Measurements from ENCODE around the gene MTRF1L. TPM values are rescaled to one million over a fixed set of nuclear protein-coding genes. Genes with fewer than 3 reads are reported as not detected.
"Not testable (repeated sequence)": the region's sequence is repeated elsewhere in the genome, so short reads cannot be mapped to it uniquely, and the experiment has no call there.

MTRF1L gene
- total RNA-seq, 1 experiment from 2014 or later, result 30.2 TPM

- DNase-seq (ENCODE audit: low spot score), result no peak
Measured at GRCh38 chr6:152969688-152970418, 32.7 kb downstream of the MTRF1L start.

- DNase-seq (ENCODE audit: low spot score), result not testable (repeated sequence)
Measured at GRCh38 chr6:152966168-152966894, 36.2 kb downstream of the MTRF1L start.

GRCh38 chr6:152959333-152959732, 43.2 kb downstream of the MTRF1L start:
- DNase-seq (ENCODE audit: low spot score), result no peak

GRCh38 chr6:152957796-152958195, 44.7 kb downstream of the MTRF1L start:
- DNase-seq (ENCODE audit: low spot score), result no peak

GRCh38 chr6:152954443-152954842, 48.1 kb downstream of the MTRF1L start:
- no peak for DNase-seq (ENCODE audit: low spot score)

- DNase-seq (ENCODE audit: low spot score), result peak; percentile 44
Measured at GRCh38 chr6:152952866-152953509, 49.5 kb downstream of the MTRF1L start.

GRCh38 chr6:152952045-152952444, 50.5 kb downstream of the MTRF1L start:
- peak; percentile 75 for DNase-seq (ENCODE audit: low spot score)

- no peak for DNase-seq (ENCODE audit: low spot score)
Measured at GRCh38 chr6:152950240-152950639, 52.3 kb downstream of the MTRF1L start.

GRCh38 chr6:152948150-152948768, 54.2 kb downstream of the MTRF1L start:
- peak; percentile 55 for DNase-seq (ENCODE audit: low spot score)

- no peak for DNase-seq (ENCODE audit: low spot score)
Measured at GRCh38 chr6:152946995-152947394, 55.5 kb downstream of the MTRF1L start.

- DNase-seq (ENCODE audit: low spot score), result no peak
Measured at GRCh38 chr6:152946484-152946883, 56.0 kb downstream of the MTRF1L start.

GRCh38 chr6:152943260-152943897, 59.1 kb downstream of the MTRF1L start:
- DNase-seq (ENCODE audit: low spot score), result no peak

GRCh38 chr6:152942319-152942869, 60.1 kb downstream of the MTRF1L start:
- no peak for DNase-seq (ENCODE audit: low spot score)

GRCh38 chr6:152941746-152942145, 60.8 kb downstream of the MTRF1L start:
- no peak for DNase-seq (ENCODE audit: low spot score)

Other genes with a start within 250 kb of the MTRF1L start
- gene FBXO5, start 19.7 kb downstream of the MTRF1L start, total RNA-seq (2014; rRNA removed; shearing (Covaris generic)), result 48.1 and 63.8 TPM in 2 replicates
- gene RGS17, start 128.6 kb upstream of the MTRF1L start, total RNA-seq (2014; rRNA removed; shearing (Covaris generic)), result 2.9 and 6.5 TPM in 2 replicates

All from A172 (cell line).